Parathyroid adenoma (tissue), 2 donors: ENCODE results near the gene SINHCAF.
"Not testable (repeated sequence)": the region's sequence is repeated elsewhere in the genome, so short reads cannot be mapped to it uniquely, and the experiment has no call there.

Experiments used
- H2AFZ ChIP-seq: fragments of 300-600 bp; sonication (generic); one replicate; pipeline ENCODE4 v1.7.0; 2017; ENCODE audit warnings: antibody characterized with exemption, mild to moderate bottlenecking
- H3K27ac ChIP-seq: fragments of 300-600 bp; sonication (generic); one replicate; pipeline ENCODE4 v1.7.0; 2017
- H3K27me3 ChIP-seq: fragments of 300-600 bp; sonication (generic); one replicate; pipeline ENCODE4 v1.7.0; 2017; ENCODE audit warnings: low read length; ENCODE audit not compliant: control insufficient read depth, insufficient read depth
- H3K36me3 ChIP-seq: fragments of 300-600 bp; sonication (generic); one replicate; pipeline ENCODE4 v1.7.0; 2017; ENCODE audit warnings: low read length; ENCODE audit not compliant: control insufficient read depth, insufficient read depth
- H3K4me1 ChIP-seq: fragments of 300-600 bp; sonication (generic); one replicate; pipeline ENCODE4 v1.7.0; 2017; ENCODE audit warnings: control low read depth
- H3K4me2 ChIP-seq: fragments of 300-600 bp; sonication (generic); one replicate; pipeline ENCODE4 v1.7.0; 2017; ENCODE audit warnings: low read length
- H3K4me3 ChIP-seq: fragments of 300-600 bp; sonication (generic); one replicate; pipeline ENCODE4 v1.7.0; 2017; ENCODE audit warnings: low read depth, low read length
- H3K79me2 ChIP-seq: fragments of 300-600 bp; sonication (generic); one replicate; pipeline ENCODE4 v1.7.0; 2017; ENCODE audit warnings: control low read depth
- H3K9ac ChIP-seq: fragments of 300-600 bp; sonication (generic); one replicate; pipeline ENCODE4 v1.7.0; 2017; ENCODE audit warnings: mild to moderate bottlenecking
- H3K9me3 ChIP-seq: fragments of 300-600 bp; sonication (generic); one replicate; pipeline ENCODE4 v1.7.0; 2017; ENCODE audit warnings: low read length; ENCODE audit not compliant: control insufficient read depth
- TF ChIP-seq, protein P1 (sequence below): fragments of 300-600 bp; sonication (generic); IDR thresholded peaks from one replicate; pipeline ENCODE4 v1.7.0; 2017; ENCODE audit warnings: antibody characterized with exemption, mild to moderate bottlenecking
- donor health status: primary hyperparathyroidism.

SINHCAF gene

DNA sequence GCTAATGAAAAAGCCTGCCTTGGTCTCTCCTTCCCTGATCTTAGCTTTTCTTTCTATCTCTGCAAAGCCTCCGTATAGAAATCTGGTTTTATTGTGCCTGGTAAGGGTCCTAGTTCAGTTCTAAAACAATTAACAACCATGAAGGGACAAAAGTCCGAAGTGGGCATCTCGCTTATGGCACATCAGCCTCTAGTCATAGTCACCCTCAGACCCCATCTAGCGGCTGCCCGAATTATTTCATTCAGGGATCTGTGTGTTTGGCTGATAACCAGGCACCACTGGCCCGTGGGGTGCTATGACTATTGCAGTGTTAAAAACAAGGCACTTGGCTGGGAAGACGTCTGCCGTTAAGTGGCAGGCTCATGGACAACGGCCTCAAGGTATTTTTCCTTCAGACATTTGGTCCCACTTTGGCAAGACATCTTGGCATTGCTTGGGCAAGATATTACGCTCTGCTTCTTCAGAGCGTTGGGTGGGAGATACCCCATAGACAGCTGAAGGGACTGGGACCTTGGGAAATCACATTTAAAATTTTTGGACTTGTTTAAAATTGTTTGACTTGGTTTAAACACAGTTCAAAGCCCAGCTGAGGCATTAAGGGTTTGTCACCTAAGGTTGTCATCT is 87.1 kb downstream of the SINHCAF start:
- Histone ChIP-seq H2AFZ (peak overlapping the region; percentile 56), H3K27ac (no peak overlapping the region), H3K9ac (no peak overlapping the region), H3K79me2 (no peaks in the 10 kb centered on the region), H3K4me1 (no peaks in the 10 kb centered on the region), H3K9me3 (no peaks in the 10 kb centered on the region), H3K4me2 (peak overlapping the region; percentile 21), H3K27me3 (no peaks in the 10 kb centered on the region), H3K4me3 (no peak overlapping the region), H3K36me3 (no peaks in the 10 kb centered on the region)
- TF ChIP-seq, protein P1, sequence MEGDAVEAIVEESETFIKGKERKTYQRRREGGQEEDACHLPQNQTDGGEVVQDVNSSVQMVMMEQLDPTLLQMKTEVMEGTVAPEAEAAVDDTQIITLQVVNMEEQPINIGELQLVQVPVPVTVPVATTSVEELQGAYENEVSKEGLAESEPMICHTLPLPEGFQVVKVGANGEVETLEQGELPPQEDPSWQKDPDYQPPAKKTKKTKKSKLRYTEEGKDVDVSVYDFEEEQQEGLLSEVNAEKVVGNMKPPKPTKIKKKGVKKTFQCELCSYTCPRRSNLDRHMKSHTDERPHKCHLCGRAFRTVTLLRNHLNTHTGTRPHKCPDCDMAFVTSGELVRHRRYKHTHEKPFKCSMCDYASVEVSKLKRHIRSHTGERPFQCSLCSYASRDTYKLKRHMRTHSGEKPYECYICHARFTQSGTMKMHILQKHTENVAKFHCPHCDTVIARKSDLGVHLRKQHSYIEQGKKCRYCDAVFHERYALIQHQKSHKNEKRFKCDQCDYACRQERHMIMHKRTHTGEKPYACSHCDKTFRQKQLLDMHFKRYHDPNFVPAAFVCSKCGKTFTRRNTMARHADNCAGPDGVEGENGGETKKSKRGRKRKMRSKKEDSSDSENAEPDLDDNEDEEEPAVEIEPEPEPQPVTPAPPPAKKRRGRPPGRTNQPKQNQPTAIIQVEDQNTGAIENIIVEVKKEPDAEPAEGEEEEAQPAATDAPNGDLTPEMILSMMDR, result peak; percentile 61

DNA sequence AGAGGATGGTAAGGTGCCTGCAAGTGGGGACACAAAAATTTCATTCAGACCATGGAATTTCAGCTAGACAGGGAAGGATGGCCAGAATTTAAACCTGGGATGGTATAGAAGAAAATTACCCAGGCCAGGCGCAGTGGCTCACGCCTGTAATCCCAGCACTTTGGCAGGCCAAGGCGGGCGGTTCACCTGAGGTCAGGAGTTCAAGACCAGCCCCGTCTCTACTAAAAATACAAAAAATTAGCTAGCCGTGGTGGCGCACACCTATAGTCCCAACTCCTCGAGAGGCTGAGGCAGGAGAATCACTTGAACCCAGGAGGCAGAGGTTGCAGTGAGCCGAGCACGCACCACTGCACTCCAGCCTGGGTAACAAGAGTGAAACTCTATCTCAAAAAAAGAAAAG is 87.6 kb downstream of the SINHCAF start:
- peak overlapping the region; percentile 56 for H2AFZ ChIP-seq
- H3K36me3 ChIP-seq, H3K27me3 ChIP-seq, H3K4me1 ChIP-seq, H3K79me2 ChIP-seq, H3K27ac ChIP-seq, H3K4me2 ChIP-seq, H3K4me3 ChIP-seq, H3K9ac ChIP-seq, H3K9me3 ChIP-seq: not testable (repeated sequence)

DNA sequence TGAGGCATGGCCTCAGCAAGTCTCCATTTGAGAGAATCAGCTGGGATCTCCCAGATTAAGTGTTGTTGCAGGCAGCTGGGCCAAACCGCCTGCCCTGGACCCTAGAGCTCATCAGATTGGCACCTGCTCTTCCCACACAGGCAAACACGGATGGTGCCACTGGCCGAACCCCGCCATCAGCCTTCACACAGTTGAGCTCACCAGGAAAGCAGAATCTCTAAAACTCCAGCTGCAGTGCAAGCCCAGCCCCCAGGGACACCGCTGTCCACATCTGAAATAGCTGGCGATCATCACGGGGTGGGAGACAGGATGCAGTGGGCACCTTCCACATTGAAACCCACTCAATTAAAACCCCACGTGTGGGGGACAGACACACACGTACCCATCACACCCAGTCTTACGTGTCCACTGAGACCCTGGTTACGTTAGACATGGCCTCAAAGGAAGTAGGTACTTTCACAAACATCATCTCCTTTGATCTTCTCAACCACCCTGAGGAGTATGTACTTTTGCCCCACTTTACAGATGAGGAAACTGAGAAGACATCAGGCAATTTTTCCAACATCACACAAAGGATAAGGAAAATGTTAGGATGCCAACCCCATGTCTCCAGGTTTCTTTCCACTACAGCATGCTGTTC is 88.8 kb downstream of the SINHCAF start:
- no peaks in the 10 kb centered on the region for H3K9me3 ChIP-seq
- no peak overlapping the region for H3K4me2 ChIP-seq
- H3K27ac ChIP-seq, result no peak overlapping the region
- no peaks in the 10 kb centered on the region for H3K79me2 ChIP-seq
- H3K9ac ChIP-seq, result no peak overlapping the region
- H2AFZ ChIP-seq, result no peak overlapping the region
- H3K27me3 ChIP-seq, result no peaks in the 10 kb centered on the region
- H3K4me1 ChIP-seq, result no peaks in the 10 kb centered on the region
- no peak overlapping the region for H3K4me3 ChIP-seq
- TF ChIP-seq, protein P1, result no peak
- H3K36me3 ChIP-seq, result no peaks in the 10 kb centered on the region

DNA sequence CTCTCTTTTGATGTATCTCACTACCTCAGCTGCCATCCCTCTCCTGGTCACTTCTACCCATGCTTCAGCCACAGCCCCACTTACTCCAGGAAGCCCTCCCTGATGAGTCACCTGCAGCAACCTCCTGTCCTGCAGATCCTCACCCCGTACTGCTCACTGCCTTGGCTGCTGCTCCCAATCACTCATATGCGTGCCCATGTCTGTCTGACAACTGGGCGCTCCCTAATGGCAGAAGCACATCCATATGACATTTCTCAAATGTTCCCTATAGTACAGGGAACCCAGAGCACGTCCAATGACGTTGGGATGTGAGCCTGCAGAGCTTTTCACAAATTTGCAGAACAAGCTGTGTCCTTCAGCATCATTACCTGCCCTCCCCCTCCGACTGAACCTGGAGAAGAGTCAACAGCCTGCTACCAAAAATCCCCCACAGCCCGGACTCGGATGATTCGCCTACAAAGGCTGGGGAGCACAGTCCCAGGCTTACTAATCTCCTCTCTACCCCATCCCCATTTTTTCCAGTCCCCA is 90.0 kb downstream of the SINHCAF start:
- H3K9ac ChIP-seq, result no peak overlapping the region
- no peaks in the 10 kb centered on the region for H3K4me1 ChIP-seq
- TF ChIP-seq, protein P1, result no peak
- no peak overlapping the region for H2AFZ ChIP-seq
- H3K9me3 ChIP-seq, result no peaks in the 10 kb centered on the region
- H3K27ac ChIP-seq, result no peak overlapping the region
- H3K4me3 ChIP-seq, result no peak overlapping the region
- H3K36me3 ChIP-seq, result no peaks in the 10 kb centered on the region
- H3K27me3 ChIP-seq, result no peaks in the 10 kb centered on the region
- H3K79me2 ChIP-seq, result no peaks in the 10 kb centered on the region
- no peak overlapping the region for H3K4me2 ChIP-seq

DNA sequence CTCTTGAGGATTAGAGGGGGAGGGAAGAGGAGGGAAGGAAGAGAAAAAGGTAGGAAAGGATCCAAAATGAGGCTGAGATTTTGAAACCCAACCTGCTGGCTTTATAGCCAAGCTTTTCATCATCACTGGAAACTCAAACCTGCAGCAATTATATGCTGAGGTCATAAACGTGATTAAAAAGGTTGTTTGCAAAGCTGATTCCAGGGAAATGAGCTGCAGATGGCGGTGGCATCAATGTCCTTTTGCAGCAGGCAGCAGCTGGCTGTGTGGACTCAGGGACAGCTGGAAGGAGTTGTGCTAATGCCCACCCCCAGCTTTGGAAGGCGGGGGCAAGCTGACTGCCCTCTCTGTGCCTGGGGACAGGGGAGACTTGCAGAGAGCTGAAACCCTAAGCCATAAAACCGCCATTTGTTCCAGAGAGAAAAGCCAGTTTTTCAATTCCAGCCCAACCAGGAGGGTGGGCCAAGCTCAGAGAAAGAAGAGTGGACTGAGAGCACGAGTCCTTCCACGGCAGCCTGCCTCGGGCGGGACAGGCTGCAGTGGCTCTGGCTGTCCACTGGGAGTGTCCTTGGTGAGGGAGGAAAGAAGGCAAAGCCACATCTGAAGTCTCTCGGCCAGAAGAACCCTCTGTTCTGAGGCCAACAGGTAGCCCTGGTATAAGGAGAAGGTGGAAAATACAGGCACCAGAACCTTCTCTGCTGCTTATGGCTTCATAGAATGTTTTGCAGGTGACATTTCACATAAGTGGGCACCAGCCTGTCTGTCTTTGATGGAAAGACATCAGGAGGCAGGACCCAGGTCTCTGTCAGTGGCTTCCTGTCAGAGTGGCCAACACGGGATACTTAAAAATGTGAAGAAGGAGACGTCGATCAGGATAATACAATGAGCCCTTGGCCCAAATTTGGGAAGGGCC is 90.7 kb downstream of the SINHCAF start:
- no peak overlapping the region for H3K9ac ChIP-seq
- H2AFZ ChIP-seq, result peak overlapping the region; percentile 49

More for the DNA sequence above, 90.7 kb downstream of the SINHCAF start:
- Histone ChIP-seq H3K27ac (no peak overlapping the region), H3K36me3 (no peaks in the 10 kb centered on the region), H3K4me1 (no peaks in the 10 kb centered on the region), H3K27me3 (no peaks in the 10 kb centered on the region), H3K79me2 (no peaks in the 10 kb centered on the region), H3K9me3 (no peaks in the 10 kb centered on the region), H3K4me3 (no peak overlapping the region), H3K4me2 (no peak overlapping the region)
- TF ChIP-seq, protein P1, result peak; percentile 53
